Fibroblast of lung (primary cell): Measurements from ENCODE around the gene ATOX1. TPM values are rescaled to one million over a fixed set of nuclear protein-coding genes. Genes with fewer than 3 reads are reported as not detected.

Experiments
- DNase-seq, 2 donors: peaks; one replicate each; pipeline versions ENCODE4 v3.0.0 to v3.0.0-alpha.2; 2010; ENCODE audit warnings: low read depth in 2 of 2
- H2AFZ ChIP-seq: 2 replicates; pipeline ENCODE4 v1.5.1; 2012; ENCODE audit warnings: low read length, control low read depth, inconsistent platforms
- H3K27ac ChIP-seq: 2 replicates; pipeline ENCODE4 v1.5.1; 2011; ENCODE audit warnings: low read length, control low read depth; ENCODE audit not compliant: insufficient read depth
- H3K27me3 ChIP-seq: 2 replicates; pipeline ENCODE4 v1.5.1; 2011; ENCODE audit warnings: mild to moderate bottlenecking, low read length; ENCODE audit not compliant: control insufficient read depth, insufficient read depth
- H3K36me3 ChIP-seq: 2 replicates; pipeline ENCODE4 v1.5.1; 2011; ENCODE audit warnings: low read length; ENCODE audit not compliant: control insufficient read depth, insufficient read depth
- H3K4me1 ChIP-seq: 2 replicates; pipeline ENCODE4 v1.5.1; 2011; ENCODE audit warnings: low read length; ENCODE audit not compliant: control insufficient read depth, insufficient read depth; ENCODE audit errors: extremely low read depth
- H3K4me2 ChIP-seq: 2 replicates; pipeline ENCODE4 v1.5.1; 2011; ENCODE audit warnings: low read length, control low read depth; ENCODE audit not compliant: insufficient read depth; ENCODE audit errors: extremely low read depth
- H3K4me3 ChIP-seq, 4 experiments: fragments of 200-600 bp in 1 of 4; sonication (generic) in 1 of 4; replicated peaks in 1 of 4; 2 replicates each; pipeline ENCODE4 v1.5.1; 2011 to 2016; ENCODE audit warnings: low read length in 4 of 4, low read depth in 3 of 4, mild to moderate bottlenecking in 3 of 4, control low read depth in 2 of 4, inconsistent platforms in 1 of 4, mixed read lengths in 1 of 4; ENCODE audit not compliant: insufficient read depth in 1 of 4; ENCODE audit errors: control extremely low read depth in 1 of 4
- H3K79me2 ChIP-seq: 2 replicates; pipeline ENCODE4 v1.5.1; 2012; ENCODE audit warnings: mild to moderate bottlenecking, low read length, inconsistent platforms; ENCODE audit not compliant: control insufficient read depth, insufficient read depth
- H3K9ac ChIP-seq: 2 replicates; pipeline ENCODE4 v1.5.1; 2011; ENCODE audit warnings: mild to moderate bottlenecking, low read length, control low read depth; ENCODE audit not compliant: insufficient read depth
- H3K9me3 ChIP-seq: 2 replicates; pipeline ENCODE4 v1.5.1; 2012; ENCODE audit warnings: low read depth, low read length; ENCODE audit not compliant: control insufficient read depth, insufficient read depth
- H4K20me1 ChIP-seq: 2 replicates; pipeline ENCODE4 v1.5.1; 2011; ENCODE audit warnings: low read length; ENCODE audit not compliant: control insufficient read depth, insufficient read depth; ENCODE audit errors: extremely low read depth
- CTCF ChIP-seq, 2 donors: IDR thresholded peaks in 1 of 2; conservative IDR thresholded peaks in 1 of 2; 1 replicate in 1 of 2; 2 replicates in 1 of 2; pipeline ENCODE4 v1.5.1; 2011 to 2012; ENCODE audit warnings: low read length in 2 of 2, control low read depth in 1 of 2, inconsistent platforms in 1 of 2, low read depth in 1 of 2, mild to moderate bottlenecking in 1 of 2
- EZH2 ChIP-seq: IDR thresholded peaks from 2 replicates; pipeline ENCODE4 v1.5.1; 2012; ENCODE audit warnings: low read length, control low read depth, mild to moderate bottlenecking; ENCODE audit errors: missing control alignments
- polyA plus RNA-seq, 2 donors: library from polyadenylated mRNA; depleted of rRNA in 1 of 2; stranded (reverse) in 1 of 2; unstranded in 1 of 2; fragments of >200 nt; gene quantifications; 2 replicates each; pipeline ENCODE4 v1.2.1, GENCODE V29; 2011 to 2012; ENCODE audit warnings: missing spikeins in 1 of 2
- total RNA-seq: library from RNA; depleted of rRNA; stranded (reverse); fragments of >200 nt; gene quantifications from 2 replicates; pipeline ENCODE4 v1.2.1, GENCODE V29; 2014

ATOX1 gene
- total and polyA plus RNA-seq, 2 donors (not counting 1 experiment from before 2014, with no cell fraction given): 59.9 to 245 TPM

DNA sequence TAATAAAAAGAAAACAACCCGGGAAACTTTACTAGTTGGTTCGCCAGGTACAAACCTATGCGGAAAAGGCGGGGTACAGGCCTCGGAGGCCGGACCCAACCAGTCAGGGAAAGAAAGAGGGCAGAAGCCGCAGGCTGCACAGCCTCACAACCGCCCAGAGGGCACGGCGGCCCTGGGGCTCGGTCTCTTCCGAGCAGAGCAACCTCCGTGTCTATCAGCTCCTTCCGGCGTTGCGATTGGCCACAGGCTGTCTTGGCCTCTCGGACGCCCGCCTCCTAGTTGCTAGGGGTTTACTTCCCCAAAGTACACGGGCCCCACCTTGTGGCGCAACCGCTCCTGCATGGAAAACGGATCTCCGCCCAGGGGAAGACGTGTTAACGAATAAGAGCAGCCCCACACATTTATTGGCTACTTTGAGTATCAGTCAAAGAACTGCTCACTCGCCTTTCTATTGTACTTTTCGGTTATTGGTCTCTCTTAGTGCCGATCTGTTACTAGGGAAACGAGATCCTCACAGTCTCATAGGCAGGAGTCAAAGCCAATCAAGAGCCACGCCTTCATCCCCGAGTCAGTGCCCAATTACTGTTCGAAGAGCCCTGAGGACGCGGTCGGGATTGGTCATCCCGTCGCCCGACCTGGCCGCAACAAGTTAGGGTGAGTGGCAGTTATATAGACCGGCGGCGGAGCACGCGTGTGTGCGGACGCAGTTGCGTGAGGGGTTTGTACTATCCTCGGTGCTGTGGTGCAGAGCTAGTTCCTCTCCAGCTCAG is 13.0 kb upstream of the ATOX1 start, which contains the start of gene G3BP1:
Gene G3BP1 (plus strand): TSS at position 696 of the 770 bp plus-strand sequence. CDS start 14,667 bp downstream, outside the sequence.
- Histone ChIP-seq H3K79me2 (peaks cover 44% of the 10 kb centered on the region), H4K20me1 (peaks cover 9% of the 10 kb centered on the region)

GRCh38 chr5:151770383-151771258 is 12.2 kb upstream of the ATOX1 start:
- Histone ChIP-seq H3K9me3 (no peaks in the 10 kb centered on the region), H3K4me3 (peak overlapping the region; percentile 23 to 63 (median 46)), H3K4me2 (peak overlapping the region; percentile 91), H3K27me3 (no peaks in the 10 kb centered on the region), H4K20me1 (peaks cover 9% of the 10 kb centered on the region), H3K36me3 (no peaks in the 10 kb centered on the region), H3K79me2 (peaks cover 36% of the 10 kb centered on the region), H3K4me1 (peaks cover 3% of the 10 kb centered on the region), H2AFZ (peak overlapping the region; percentile 54), H3K27ac (peak overlapping the region; percentile 93), H3K9ac (peak overlapping the region; percentile 83)
- DNase-seq: peak; percentile 66 to 85
- TF ChIP-seq EZH2 (no peak), CTCF (conservative IDR thresholded peaks at IDR 0.05 in 1 of 2, IDR thresholded peaks at IDR 0.05 in 1 of 2; ENCODE audit: low read depth in 1 of 2, low read length in 2 of 2) (no peak)

More for the DNA sequence above, 13.0 kb upstream of the ATOX1 start, which contains the start of gene G3BP1:
- H3K27ac ChIP-seq: peak within 1 kb of the TSS; percentile 93
- DNase-seq: peak; percentile 100
- H3K4me1 ChIP-seq: peaks cover 3% of the 10 kb centered on the region
- H3K9ac ChIP-seq: peak within 1 kb of the TSS; percentile 89
- no peaks in the 10 kb centered on the region for H3K36me3 ChIP-seq
- TF ChIP-seq EZH2: no peak
- TF ChIP-seq CTCF (conservative IDR thresholded peaks at IDR 0.05 in 1 of 2, IDR thresholded peaks at IDR 0.05 in 1 of 2; ENCODE audit: low read depth in 1 of 2, low read length in 2 of 2): peak; percentile 51 to 61
- H2AFZ ChIP-seq: peak within 1 kb of the TSS; percentile 54
- peak within 1 kb of the TSS; percentile 89 to 94 (median 93) for H3K4me3 ChIP-seq
- no peaks in the 10 kb centered on the region for H3K27me3 ChIP-seq
- peak within 1 kb of the TSS; percentile 96 for H3K4me2 ChIP-seq
- no peaks in the 10 kb centered on the region for H3K9me3 ChIP-seq

DNA sequence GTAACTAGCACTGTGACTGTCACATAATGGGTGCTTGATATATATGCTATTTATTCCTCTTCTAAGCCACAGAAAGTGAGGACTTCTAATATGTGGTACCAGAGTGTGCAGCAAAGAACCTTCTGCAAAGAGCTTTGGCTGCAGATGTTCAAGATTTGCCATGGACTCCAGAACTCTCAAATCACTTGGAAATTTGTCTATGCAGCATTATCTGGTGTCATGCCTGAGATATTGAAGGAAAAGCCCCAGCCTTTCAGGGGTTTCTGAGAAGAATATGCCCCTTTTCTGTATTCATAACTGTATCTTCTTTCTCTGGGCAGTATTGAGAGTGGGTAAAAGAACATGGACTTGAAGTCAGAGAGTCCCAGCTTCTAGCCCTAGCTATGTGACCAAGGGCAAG is 8.5 kb upstream of the ATOX1 start:
- no peak overlapping the region for H2AFZ ChIP-seq
- H3K36me3 ChIP-seq: no peaks in the 10 kb centered on the region
- TF ChIP-seq CTCF (conservative IDR thresholded peaks at IDR 0.05 in 1 of 2, IDR thresholded peaks at IDR 0.05 in 1 of 2; ENCODE audit: low read depth in 1 of 2, low read length in 2 of 2) (no peak), EZH2 (no peak)
- H3K9ac ChIP-seq: no peak overlapping the region
- H3K9me3 ChIP-seq: no peaks in the 10 kb centered on the region
- DNase-seq: no peak
- H4K20me1 ChIP-seq: no peaks in the 10 kb centered on the region
- no peaks in the 10 kb centered on the region for H3K27me3 ChIP-seq
- no peak overlapping the region for H3K27ac ChIP-seq
- no peak overlapping the region for H3K4me2 ChIP-seq
- no peak overlapping the region for H3K4me3 ChIP-seq
- H3K79me2 ChIP-seq: no peaks in the 10 kb centered on the region
- no peaks in the 10 kb centered on the region for H3K4me1 ChIP-seq
